T-helper 2 cell treated with Interferon-gamma antibody and Interleukin-4, amounts not matched to agents 100 ng/mL and 5 ng/mL, for 36 hours (primary cell): ENCODE results near the gene GNLY. TPM values are rescaled to one million over a fixed set of nuclear protein-coding genes. Genes with fewer than 3 reads are reported as not detected.

Source experiments
- intact Hi-C: fragments of 100-400 bp; cut with micrococcal nuclease; formaldehyde crosslinking; loops from one replicate; pipeline ENCODE4 v1.15.1; 2023
- total RNA-seq: library from RNA; stranded (reverse); gene quantifications from 2 replicates; pipeline ENCODE4 v1.2.3, GENCODE V29; 2022

GNLY gene
- total RNA-seq, 1 donor from 2014 or later = 18.1 TPM

GRCh38 chr2:85743304-85743978 lies 49.3 kb downstream of the GNLY start:
- intact Hi-C loops = no loop called here

GRCh38 chr2:85744055-85744454 lies 49.9 kb downstream of the GNLY start:
- intact Hi-C loops = no loop called here

GRCh38 chr2:85744741-85745601 lies 50.8 kb downstream of the GNLY start:
- intact Hi-C loops = no loop called here

DNA sequence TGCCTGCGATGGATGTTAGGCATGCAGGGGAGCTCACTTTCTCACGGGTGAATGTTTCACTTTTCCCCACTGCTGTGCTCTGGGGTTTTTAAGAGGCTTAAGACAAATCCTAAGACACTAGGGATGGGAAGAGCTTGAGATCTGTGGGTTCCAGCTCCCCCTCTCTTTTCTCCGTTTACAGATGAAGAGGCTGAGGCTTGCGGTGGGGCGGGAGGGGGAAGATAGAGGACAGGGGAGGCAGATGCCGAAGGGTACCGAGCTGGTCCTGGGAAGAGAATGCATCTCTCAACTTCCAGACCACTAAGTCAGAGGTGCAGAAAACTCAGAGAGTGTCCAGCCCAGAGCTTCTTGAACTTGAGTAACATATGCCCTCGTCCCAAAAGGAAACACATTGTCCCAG lies 51.5 kb downstream of the GNLY start:
- intact Hi-C loops = no loop called here

DNA sequence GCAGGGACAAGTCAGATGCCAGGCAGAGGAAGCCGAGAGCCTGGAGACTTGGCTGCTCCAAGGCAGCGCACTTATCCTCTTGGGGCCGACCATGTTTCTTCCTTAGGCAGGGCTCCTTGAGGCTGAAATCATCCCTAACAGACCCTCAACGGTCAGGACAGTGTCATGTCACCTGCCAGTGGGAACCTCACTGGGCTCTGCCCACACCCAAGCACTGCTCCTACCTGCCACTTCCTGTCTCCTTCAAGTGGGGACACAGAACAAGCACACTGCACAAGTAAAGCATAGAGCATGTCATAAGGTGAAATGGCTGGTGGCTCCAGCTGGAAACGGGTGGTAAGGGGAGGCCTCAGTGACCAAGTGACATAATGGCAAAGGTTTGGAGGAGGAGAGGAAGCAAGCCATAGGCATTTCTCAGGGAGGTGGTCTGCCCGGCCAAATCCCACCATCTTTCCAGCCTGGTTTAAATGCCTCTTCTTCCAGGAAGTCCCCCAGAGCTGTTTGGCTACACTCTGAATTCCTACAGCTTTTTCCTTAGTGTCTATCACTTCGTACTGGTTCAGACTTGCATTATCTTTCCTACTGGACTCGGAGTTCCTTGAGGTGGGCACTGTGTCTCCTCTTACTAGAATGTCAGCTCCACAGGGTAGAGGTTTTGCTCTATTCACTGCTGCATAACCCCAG lies 52.3 kb downstream of the GNLY start:
- intact Hi-C loops = no loop called here

DNA sequence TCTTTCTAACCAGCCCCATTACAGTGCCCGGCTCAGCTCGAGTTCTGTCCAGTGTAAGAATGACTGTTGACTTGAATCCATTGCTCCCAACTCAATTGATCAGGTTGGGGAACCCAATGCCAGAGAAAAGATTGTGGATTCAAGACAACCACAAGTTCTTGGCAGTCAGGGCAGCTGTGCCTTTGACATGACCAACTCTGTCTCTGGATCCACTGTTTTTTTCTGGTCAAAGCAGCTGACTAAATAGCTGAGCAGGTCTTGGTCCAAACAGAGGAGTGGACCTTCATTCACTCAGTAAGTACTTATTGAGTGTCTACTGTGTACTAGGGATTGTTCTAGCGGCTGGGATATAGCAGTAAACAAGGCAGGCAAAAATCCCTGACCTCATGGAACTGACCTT lies 53.3 kb downstream of the GNLY start:
- intact Hi-C loops = no loop called here

DNA sequence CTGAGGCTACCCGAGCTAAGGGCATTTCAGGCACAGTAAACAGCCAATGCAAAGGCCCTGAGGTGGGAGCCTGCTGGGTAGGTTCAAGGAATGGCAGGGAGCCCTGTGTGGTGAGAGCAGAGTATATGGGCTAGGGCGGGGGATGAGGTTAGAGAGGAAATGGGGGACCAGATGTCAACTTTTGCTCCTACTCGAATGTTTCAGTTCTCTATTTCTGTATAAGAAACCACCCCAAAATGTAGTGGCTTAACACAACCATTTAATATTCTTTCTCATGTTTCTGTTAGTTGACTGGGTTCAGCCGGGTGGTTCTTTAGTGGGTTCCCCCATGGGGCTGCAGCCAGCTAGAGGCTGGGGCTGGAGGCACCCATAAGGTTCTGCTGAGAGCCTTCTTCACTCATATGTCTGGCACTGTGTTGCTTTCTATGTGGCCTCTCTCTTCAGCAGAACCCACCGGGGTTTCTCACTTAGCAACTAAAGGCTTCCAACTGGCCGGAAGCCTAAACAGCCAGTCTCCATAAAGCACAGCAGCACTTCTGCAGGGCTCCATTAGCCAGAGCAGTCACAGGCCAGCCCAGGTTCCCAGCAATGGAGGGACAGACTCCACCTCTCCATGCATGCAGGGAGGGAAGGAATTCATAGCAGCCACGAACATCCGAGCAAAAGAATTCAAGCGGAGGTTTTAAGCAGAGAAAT lies 54.0 kb downstream of the GNLY start:
- intact Hi-C loops = no loop called here

Other genes starting within 250 kb of the GNLY start
- gene MAT2A, start 155.2 kb upstream of the GNLY start, total RNA-seq = 327 and 333 TPM in 2 replicates
- gene GGCX, start 132.9 kb upstream of the GNLY start, total RNA-seq = 21.3 and 24.3 TPM in 2 replicates
- 139 and 146 TPM in 2 replicates for gene VAMP8, start 116.8 kb upstream of the GNLY start, total RNA-seq
- gene VAMP5, start 109.9 kb upstream of the GNLY start, total RNA-seq = 60.8 and 65.6 TPM in 2 replicates
- gene RNF181, start 98.6 kb upstream of the GNLY start, total RNA-seq = 97.8 and 108 TPM in 2 replicates
- 2.1 and 2.2 TPM in 2 replicates for gene TMEM150A, start 91.7 kb upstream of the GNLY start, total RNA-seq
- 40.5 and 41.4 TPM in 2 replicates for gene C2orf68, start 82.3 kb upstream of the GNLY start, total RNA-seq
- gene USP39, start 78.2 kb upstream of the GNLY start, total RNA-seq = 81.2 and 83.9 TPM in 2 replicates
- gene SFTPB, start 26.2 kb upstream of the GNLY start, total RNA-seq = not detected in 2 replicates
- 0.18 and 0.20 TPM in 2 replicates for gene ATOH8, start 59.6 kb downstream of the GNLY start, total RNA-seq
- 30.4 and 30.8 TPM in 2 replicates for gene ST3GAL5, start 194.6 kb downstream of the GNLY start, total RNA-seq